SK-N-MC (cell line): ENCODE results near the gene RNF112.

Source experiments
- EZH2 ChIP-seq: fragments of 200-600 bp; sonication (generic); IDR thresholded peaks from one replicate; pipeline ENCODE4 v1.6.1; 2017; ENCODE audit warnings: antibody characterized with exemption
- FOXP2 ChIP-seq: optimal IDR thresholded peaks from 2 replicates; pipeline ENCODE3; 2011; ENCODE audit warnings: mild to moderate bottlenecking, moderate library complexity; ENCODE audit not compliant: insufficient read depth; ENCODE audit errors: extremely low read length, control extremely low read depth
- POLR2AphosphoS5 ChIP-seq: IDR thresholded peaks from 2 replicates; pipeline ENCODE4 v1.6.1; 2012; ENCODE audit warnings: mild to moderate bottlenecking, low read depth, low read length, borderline replicate concordance

- TF ChIP-seq POLR2AphosphoS5 (no peak), EZH2 (no peak), FOXP2 (no peak)
Observed at GRCh38 chr17:19433727-19434340, 22.8 kb downstream of the RNF112 start.
